H1 (cell line): ENCODE measurements around the gene PSME1. TPM values are rescaled to one million over a fixed set of nuclear protein-coding genes. Genes with fewer than 3 reads are reported as not detected.

ENCODE experiments used
- BACH1 ChIP-seq: IDR thresholded peaks from 2 replicates; pipeline ENCODE4 v1.6.1; 2012; ENCODE audit warnings: low read length, improper control_type of control experiment
- FOSL1 ChIP-seq: IDR thresholded peaks from 2 replicates; pipeline ENCODE4 v1.6.1; 2011; ENCODE audit warnings: mild to moderate bottlenecking, low read depth, low read length, moderate library complexity; ENCODE audit not compliant: insufficient read depth
- GTF2F1 ChIP-seq: IDR thresholded peaks from 2 replicates; pipeline ENCODE4 v1.6.1; 2012; ENCODE audit warnings: low read depth, low read length, improper control_type of control experiment, borderline replicate concordance
- HDAC6 ChIP-seq: IDR thresholded peaks from one replicate; pipeline ENCODE4 v1.7.1; 2012; ENCODE audit warnings: low read depth, mild to moderate bottlenecking, inconsistent platforms, low read length, moderate library complexity
- KDM1A ChIP-seq: fragments of 200-600, 300-600 bp; sonication (generic); IDR thresholded peaks from 2 replicates; pipeline ENCODE4 v1.7.1; 2016; ENCODE audit warnings: mild to moderate bottlenecking, low read length, borderline replicate concordance
- POLR2AphosphoS5 ChIP-seq: IDR thresholded peaks from 2 replicates; pipeline ENCODE4 v1.6.1; 2011; ENCODE audit warnings: low read depth, low read length
- RAD21 ChIP-seq, 2 experiments: IDR thresholded peaks in 1 of 2; conservative IDR thresholded peaks in 1 of 2; 2 replicates each; pipeline ENCODE4 v1.6.1; 2011; ENCODE audit warnings: low read depth in 2 of 2, low read length in 2 of 2, improper control_type of control experiment in 1 of 2, inconsistent platforms in 1 of 2, mild to moderate bottlenecking in 1 of 2, moderate library complexity in 1 of 2
- RBBP5 ChIP-seq: IDR thresholded peaks from 2 replicates; pipeline ENCODE4 v1.7.1; 2012; ENCODE audit warnings: low read depth, mild to moderate bottlenecking, inconsistent platforms, low read length, moderate library complexity, borderline replicate concordance
- SRF ChIP-seq: IDR thresholded peaks from 2 replicates; pipeline ENCODE4 v1.6.1; 2011; ENCODE audit warnings: mild to moderate bottlenecking, low read depth, low read length, moderate library complexity
- polyA plus RNA-seq, 7 experiments: library from polyadenylated mRNA; depleted of rRNA in 3 of 7; stranded (reverse) in 5 of 7; unstranded in 2 of 7; fragments of >200 nt in 5 of 7; fragments of 200-250 nt in 2 of 7; gene quantifications; 1 replicate in 5 of 7; 2 replicates in 1 of 7; 4 replicates in 1 of 7; pipeline versions ENCODE4 v1.2.1 to v1.2.3, GENCODE V29; 2011 to 2013; ENCODE audit warnings: missing spikeins in 2 of 7, mixed read lengths in 2 of 7
- total RNA-seq: library from RNA; stranded (reverse); fragmentation: NEBNext Ultra II Directional; extraction: Animal tissue kit (Norgen Biotek cat#: 25700); gene quantifications from 2 replicates; pipeline ENCODE4 v1.2.1, GENCODE V29; 2021
- TF ChIP-seq, protein P1 (sequence below): IDR thresholded peaks from 2 replicates; pipeline ENCODE4 v1.6.1; 2012; ENCODE audit warnings: low read length, inconsistent platforms
- TF ChIP-seq, protein P2 (sequence below): IDR thresholded peaks from 2 replicates; pipeline ENCODE4 v1.6.1; 2012; ENCODE audit warnings: inconsistent platforms

PSME1 gene
- total and polyA plus RNA-seq, 2 of the 8 experiments (the other 6 are each of a cell fraction or from before 2014, with no cell fraction given), result 74.9 to 85.9 TPM

DNA sequence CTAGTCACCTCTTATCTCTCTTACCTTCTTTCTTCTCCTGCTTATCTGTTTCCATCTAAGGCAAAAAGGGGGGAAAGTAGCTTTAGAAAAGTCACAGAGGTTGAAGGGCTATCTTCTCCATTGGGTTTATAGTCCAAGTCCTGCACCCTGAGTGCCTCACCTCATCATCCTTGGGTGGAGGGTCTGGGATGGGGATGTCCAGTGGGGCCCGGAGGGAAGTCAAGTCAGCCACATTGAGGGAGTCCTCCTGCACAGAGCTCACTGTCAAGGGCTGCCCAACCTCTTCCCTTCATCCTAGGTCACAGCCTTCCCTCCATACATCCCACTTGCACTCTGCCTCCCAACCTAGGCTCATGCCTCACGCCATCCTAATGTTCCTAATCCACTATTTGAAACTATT, 9.2 kb downstream of the PSME1 start (continued):
- TF ChIP-seq FOSL1, result no peak
- no peak for TF ChIP-seq POLR2AphosphoS5
- TF ChIP-seq HDAC6, result no peak
- no peak for TF ChIP-seq GTF2F1
- no peak for TF ChIP-seq RAD21 (IDR thresholded peaks at IDR 0.05 in 1 of 2, conservative IDR thresholded peaks at IDR 0.05 in 1 of 2; ENCODE audit: low read depth in 2 of 2, low read length in 2 of 2)
- TF ChIP-seq RBBP5, result no peak
- no peak for TF ChIP-seq SRF
- TF ChIP-seq, protein P1, sequence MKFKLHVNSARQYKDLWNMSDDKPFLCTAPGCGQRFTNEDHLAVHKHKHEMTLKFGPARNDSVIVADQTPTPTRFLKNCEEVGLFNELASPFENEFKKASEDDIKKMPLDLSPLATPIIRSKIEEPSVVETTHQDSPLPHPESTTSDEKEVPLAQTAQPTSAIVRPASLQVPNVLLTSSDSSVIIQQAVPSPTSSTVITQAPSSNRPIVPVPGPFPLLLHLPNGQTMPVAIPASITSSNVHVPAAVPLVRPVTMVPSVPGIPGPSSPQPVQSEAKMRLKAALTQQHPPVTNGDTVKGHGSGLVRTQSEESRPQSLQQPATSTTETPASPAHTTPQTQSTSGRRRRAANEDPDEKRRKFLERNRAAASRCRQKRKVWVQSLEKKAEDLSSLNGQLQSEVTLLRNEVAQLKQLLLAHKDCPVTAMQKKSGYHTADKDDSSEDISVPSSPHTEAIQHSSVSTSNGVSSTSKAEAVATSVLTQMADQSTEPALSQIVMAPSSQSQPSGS, result no peak
- TF ChIP-seq KDM1A, result no peak
- TF ChIP-seq, protein P2, sequence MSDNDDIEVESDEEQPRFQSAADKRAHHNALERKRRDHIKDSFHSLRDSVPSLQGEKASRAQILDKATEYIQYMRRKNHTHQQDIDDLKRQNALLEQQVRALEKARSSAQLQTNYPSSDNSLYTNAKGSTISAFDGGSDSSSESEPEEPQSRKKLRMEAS, result no peak
- no peak for TF ChIP-seq BACH1
